GM21723 (cell line): ENCODE results near the gene KAZALD1.
"Not testable (repeated sequence)": the region's sequence is repeated elsewhere in the genome, so short reads cannot be mapped to it uniquely, and the experiment has no call there.

Experiments used
- ATAC-seq: cut with Tn5 transposase; IDR thresholded peaks from one replicate; pipeline ENCODE4 v1.9.1; 2021; ENCODE audit warnings: mild to moderate bottlenecking, moderate library complexity; ENCODE audit not compliant: unreplicated experiment

Gene KAZALD1

GRCh38 chr10:101029520-101030295 lies 32.1 kb upstream of the KAZALD1 start:
- no peak for ATAC-seq

GRCh38 chr10:101030496-101031127 lies 31.2 kb upstream of the KAZALD1 start:
- ATAC-seq, result no peak

- ATAC-seq, result peak; percentile 94
Observed at GRCh38 chr10:101031128-101031795, 30.5 kb upstream of the KAZALD1 start, which contains the start of the genes PDZD7 and SFXN3. TSS of gene PDZD7 (minus strand) at chr10:101031129. CDS start at chr10:101030219, 910 bp downstream. TSS of gene SFXN3 (plus strand) at chr10:101031234. CDS start at chr10:101034695, 3,461 bp downstream.

GRCh38 chr10:101031796-101032636 lies 29.8 kb upstream of the KAZALD1 start:
- ATAC-seq, result peak; percentile 43

- peak; percentile 4 for ATAC-seq
Observed at GRCh38 chr10:101032637-101033224, 29.1 kb upstream of the KAZALD1 start.

- no peak for ATAC-seq
Observed at GRCh38 chr10:101033276-101033675, 28.5 kb upstream of the KAZALD1 start.

- not testable (repeated sequence) for ATAC-seq
Observed at GRCh38 chr10:101034404-101034803, 27.4 kb upstream of the KAZALD1 start.

- no peak for ATAC-seq
Observed at GRCh38 chr10:101035314-101035713, 26.5 kb upstream of the KAZALD1 start.

- ATAC-seq, result no peak
Observed at GRCh38 chr10:101035916-101036702, 25.7 kb upstream of the KAZALD1 start.

- no peak for ATAC-seq
Observed at GRCh38 chr10:101036726-101037125, 25.1 kb upstream of the KAZALD1 start.

GRCh38 chr10:101038484-101038883 lies 23.3 kb upstream of the KAZALD1 start:
- no peak for ATAC-seq

- ATAC-seq, result no peak
Observed at GRCh38 chr10:101040061-101040460, 21.7 kb upstream of the KAZALD1 start.

GRCh38 chr10:101040851-101041250 lies 20.9 kb upstream of the KAZALD1 start:
- no peak for ATAC-seq

- peak; percentile 68 for ATAC-seq
Observed at GRCh38 chr10:101041252-101041761, 20.5 kb upstream of the KAZALD1 start.

- no peak for ATAC-seq
Observed at GRCh38 chr10:101042118-101042517, 19.7 kb upstream of the KAZALD1 start.

- ATAC-seq, result peak; percentile 91
Observed at GRCh38 chr10:101042667-101043362, 19.0 kb upstream of the KAZALD1 start.

- no peak for ATAC-seq
Observed at GRCh38 chr10:101043363-101043707, 18.5 kb upstream of the KAZALD1 start.

- ATAC-seq, result no peak
Observed at GRCh38 chr10:101044117-101044516, 17.7 kb upstream of the KAZALD1 start.
